HG02763 (cell line): Measurements from ENCODE around the gene KIFAP3.
A peak's percentile ranks its signal among the peaks of the same experiment; 100 is the strongest.
"Not testable (repeated sequence)": the region's sequence is repeated elsewhere in the genome, so short reads cannot be mapped to it uniquely, and the experiment has no call there.

ENCODE experiments used
- ATAC-seq: cut with Tn5 transposase; IDR thresholded peaks from one replicate; pipeline ENCODE4 v1.9.1; 2021; ENCODE audit warnings: mild to moderate bottlenecking, moderate library complexity; ENCODE audit not compliant: unreplicated experiment

The KIFAP3 gene

DNA sequence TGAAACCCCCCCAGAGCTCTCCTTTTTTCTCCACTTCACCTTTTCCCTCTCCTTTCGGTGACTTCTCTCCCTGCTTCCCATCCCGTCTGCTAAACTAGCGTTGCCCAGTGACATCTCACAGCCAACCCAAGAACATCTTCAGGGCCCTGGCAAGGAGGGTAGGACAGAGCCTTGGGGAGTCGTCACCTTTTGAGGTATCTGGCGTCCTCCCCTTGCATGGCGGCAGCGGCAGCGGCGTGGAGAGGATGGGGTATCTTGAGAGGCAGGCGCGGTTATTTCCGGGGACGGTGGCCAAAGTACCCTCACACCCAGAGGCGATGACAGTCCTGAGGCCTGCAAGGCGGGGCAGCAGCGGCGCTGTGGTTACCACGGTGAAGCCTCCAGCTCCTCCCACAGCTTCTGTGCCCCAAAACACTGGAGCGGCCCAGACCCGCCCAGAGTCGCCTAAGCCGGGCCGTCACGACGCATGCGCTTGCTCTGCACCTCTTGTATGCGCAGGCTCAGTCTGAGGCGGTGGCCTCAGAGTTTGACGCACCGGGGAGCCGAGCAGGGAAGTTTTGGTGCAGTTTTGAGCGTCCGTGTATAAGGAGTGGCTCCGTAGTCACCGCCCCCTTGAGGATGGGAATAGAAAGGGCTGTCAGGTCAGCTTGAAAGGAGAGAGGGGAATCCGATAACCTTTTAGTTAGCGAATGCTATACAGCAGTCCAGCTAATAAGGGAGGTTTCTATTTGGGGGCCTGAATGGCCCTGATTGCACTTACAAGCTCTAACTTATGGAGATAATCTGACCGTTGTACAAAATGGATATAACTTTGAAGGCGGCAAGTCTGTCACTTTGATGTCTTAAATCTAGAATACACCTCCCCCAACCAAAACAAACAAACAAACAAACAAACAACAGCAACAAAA, at the start of gene KIFAP3:
Gene KIFAP3 (minus strand): TSS at position 446 of the 908 bp plus-strand sequence. CDS start 228 bp downstream, at position 218.
- ATAC-seq, result peak; percentile 99

GRCh38 chr1:170122366-170122765, 47.9 kb upstream of the KIFAP3 start:
- ATAC-seq, result no peak

- ATAC-seq, result no peak
Observed at GRCh38 chr1:170114906-170115305, 40.4 kb upstream of the KIFAP3 start.

DNA sequence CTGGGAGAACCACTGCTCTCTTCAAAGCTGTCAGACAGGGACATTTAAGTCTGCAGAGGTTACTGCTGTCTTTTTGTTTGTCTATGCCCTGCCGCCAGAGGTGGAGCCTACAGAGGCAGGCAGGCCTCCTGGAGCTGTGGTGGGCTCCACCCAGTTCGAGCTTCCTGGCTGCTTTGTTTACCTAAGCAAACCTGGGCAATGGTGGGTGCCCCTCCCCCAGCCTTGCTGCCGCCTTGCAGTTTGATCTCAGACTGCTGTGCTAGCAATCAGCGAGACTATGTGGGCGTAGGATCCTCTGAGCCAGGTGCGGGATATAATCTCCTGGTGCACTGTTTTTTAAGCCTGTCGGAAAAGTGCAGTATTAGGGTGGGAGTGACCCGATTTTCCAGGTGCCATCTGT, 38.6 kb upstream of the KIFAP3 start:
- not testable (repeated sequence) for ATAC-seq

DNA sequence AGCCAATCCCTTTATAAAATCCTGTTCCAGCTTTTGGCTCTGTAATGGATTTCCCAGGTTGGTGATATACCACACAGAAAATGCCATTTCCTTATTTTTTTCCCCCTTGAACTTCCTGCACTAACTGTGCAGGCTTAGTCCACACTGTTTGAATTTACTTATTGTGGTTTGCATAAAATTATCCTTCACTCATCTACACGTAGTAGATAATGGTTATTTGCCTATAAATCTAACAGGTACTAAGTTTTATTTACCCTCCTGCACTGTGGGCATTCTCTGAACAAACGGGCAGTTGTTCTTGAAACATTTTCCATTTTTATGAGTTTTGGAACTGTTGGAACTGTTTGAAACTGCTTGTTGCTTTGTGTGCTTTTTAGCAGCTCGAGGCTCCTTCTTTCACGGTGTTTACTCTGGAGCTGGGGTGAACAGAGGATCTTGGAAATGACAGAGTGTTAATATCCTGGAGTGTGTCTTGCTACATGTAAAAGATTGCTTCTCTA, 23.0 kb upstream of the KIFAP3 start:
- ATAC-seq, result no peak

- ATAC-seq, result no peak
Observed at GRCh38 chr1:170096806-170097340, 22.4 kb upstream of the KIFAP3 start.

GRCh38 chr1:170095976-170096748, 21.7 kb upstream of the KIFAP3 start:
- ATAC-seq, result no peak

DNA sequence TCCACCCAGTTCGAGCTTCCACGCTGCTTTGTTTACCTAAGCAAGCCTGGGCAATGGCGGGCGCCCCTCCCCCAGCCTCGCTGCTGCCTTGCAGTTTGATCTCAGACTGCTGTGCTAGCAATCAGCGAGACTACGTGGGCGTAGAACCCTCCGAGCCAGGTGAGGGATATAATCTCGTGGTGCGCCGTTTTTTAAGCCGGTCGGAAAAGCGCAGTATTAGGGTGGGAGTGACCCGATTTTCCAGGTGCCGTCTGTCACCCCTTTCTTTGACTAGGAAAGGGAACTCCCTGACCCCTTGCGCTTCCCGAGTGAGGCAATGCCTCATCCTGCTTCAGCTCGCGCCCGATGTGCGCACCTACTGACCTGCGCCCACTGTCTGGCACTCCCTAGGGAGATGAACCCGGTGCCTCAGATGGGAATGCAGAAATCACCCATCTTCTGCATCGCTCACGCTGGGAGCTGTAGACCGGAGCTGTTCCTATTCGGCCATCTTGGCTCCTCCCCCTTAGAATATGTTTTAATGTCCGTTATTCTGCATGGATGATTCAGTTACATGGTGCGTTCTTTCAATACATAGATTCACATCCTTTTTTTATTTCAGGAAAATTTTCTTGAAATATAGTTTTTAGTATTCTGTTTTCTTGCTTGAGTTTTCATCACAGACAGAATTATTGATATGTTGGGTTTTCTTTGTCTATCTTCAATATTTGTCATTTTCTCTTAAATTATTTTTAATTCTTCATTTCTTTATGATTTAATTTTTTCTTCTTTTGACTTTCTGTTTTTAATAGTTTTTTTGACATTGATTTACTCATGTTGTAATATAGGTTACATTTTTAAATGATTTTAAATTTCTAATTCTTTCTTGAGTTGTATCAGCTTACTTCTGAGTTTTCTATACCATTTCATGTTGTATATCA, 20.5 kb upstream of the KIFAP3 start:
- ATAC-seq, result not testable (repeated sequence)

- ATAC-seq, result no peak
Observed at GRCh38 chr1:170086399-170087032, 12.0 kb upstream of the KIFAP3 start.

DNA sequence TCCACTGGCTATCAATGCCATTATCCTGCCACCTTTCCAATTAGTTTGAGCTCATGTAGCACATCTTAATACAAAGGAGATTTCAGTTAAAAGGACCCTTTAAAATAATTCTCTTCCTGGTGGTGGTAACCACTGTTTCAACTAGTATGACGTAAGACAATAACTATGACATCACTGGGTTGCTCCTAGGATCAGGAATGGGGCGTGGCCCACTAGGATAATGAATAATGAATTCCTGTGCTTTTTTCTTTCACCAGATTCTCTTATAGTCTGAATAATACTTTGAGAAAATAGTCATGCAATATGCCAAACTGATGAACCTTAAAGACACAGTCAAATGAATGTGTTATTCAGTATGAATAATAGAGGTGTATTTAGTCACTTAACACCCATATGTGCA, 10.6 kb upstream of the KIFAP3 start:
- ATAC-seq, result no peak

- ATAC-seq, result no peak
Observed at GRCh38 chr1:170078610-170079189, 4.2 kb upstream of the KIFAP3 start.

DNA sequence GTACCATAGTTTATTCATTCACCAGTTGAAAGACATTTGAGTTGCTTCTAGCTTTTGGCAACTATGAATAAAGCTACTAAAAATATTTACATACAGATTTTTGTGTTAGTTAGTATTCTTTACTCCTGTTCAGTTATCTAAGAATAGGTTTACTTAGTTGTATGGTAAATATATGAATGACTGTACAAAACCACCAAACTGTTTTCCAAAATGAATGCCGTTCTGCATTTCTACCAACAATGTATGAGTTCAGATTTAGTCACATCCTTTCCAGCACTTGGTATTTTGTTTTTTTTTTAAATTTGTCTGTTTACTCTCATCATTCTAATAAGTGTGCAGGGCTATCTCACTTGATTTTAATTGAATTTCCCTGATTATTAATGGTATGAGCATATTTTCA, 3.4 kb upstream of the KIFAP3 start:
- no peak for ATAC-seq

DNA sequence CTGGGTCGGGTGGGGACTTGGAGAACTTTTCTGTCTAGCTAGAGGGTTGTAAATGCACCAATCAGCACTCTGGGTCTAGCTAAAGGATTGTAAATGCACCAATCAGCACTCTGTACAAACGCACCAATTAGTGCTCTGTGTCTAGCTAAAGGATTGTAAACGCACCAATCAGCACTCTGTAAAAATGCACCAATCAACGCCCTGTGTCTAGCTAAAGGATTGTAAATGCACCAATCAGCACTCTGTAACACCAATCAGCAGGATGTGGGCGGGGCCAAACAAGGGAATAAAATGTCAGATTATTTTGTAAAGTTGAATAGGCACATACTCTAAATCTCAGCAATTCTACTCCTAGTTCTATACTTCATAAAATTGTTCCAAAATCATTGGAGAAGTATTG, 2.5 kb upstream of the KIFAP3 start:
- not testable (repeated sequence) for ATAC-seq

DNA sequence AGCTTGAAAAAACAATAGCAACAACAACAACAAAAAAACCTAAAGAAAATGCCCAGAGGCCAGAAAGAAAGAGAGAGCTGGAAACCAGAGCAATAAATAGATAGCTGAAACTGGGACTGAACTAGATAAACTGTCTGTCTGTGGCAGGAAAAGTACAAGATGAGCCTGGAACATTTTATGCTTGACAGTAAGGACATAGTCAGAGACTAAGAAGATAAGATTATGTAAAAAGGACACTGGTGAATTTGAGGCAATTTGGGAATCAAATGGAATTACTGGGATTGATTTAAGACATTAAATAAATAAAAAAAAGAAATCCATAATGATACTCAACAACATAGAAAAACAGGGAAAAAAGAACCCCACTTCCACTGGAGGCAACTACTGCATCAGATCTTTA, 1.7 kb upstream of the KIFAP3 start:
- no peak for ATAC-seq

DNA sequence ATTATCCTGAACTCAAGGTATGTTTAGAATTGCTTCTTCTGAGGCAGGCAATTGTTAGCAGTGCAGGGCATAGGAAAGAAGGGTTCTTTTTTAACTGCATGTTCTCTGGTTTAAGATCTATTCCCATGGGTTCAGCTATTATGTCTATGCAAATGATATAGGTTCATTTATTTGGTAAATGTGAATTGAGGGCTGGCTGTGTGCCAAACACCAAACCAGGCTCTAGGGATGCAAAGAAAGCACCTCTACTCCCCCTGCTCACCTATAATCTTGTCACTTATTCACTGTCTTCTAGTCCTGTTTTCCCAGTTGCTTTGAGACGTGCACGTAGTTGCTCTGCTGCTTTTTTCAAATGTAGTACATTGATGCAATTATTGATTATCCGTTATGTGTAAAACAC, 691 bp upstream of the KIFAP3 start:
- no peak for ATAC-seq

GRCh38 chr1:170073893-170074249, 624 bp downstream of the KIFAP3 start:
- ATAC-seq, result no peak

GRCh38 chr1:170071378-170071777, 3.1 kb downstream of the KIFAP3 start:
- ATAC-seq, result no peak

DNA sequence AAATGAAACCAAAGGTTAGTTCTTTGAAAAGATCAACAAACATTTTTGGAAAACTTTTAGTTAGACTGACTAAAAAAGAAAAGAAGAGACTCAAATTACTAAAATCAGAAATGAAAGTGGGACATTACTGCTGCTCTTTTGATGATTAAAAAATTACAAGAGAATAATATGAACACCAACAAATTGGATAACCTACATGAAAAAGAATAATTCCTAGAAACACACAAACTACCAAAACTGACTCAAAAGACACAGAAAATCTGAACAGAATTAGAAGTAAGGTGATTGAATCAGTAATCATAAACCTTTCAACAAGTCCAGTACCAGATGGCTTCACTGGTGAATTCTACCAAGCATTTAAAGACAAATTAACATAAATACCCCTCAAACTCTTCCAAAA, 5.6 kb downstream of the KIFAP3 start:
- no peak for ATAC-seq

GRCh38 chr1:170067253-170067819, 7.2 kb downstream of the KIFAP3 start:
- no peak for ATAC-seq
